Neural progenitor cell (in vitro differentiated cells): ENCODE results near the gene CAPNS1. TPM values are rescaled to one million over a fixed set of nuclear protein-coding genes. Genes with fewer than 3 reads are reported as not detected.

Source experiments
- DNase-seq: peaks from one replicate; pipeline ENCODE4 v3.0.0-alpha.2; 2016; ENCODE audit warnings: low spot score
- H2AFZ ChIP-seq: fragments of 200-600 bp; sonication (generic); replicated peaks from 2 replicates; pipeline ENCODE4 v1.6.1; 2016; ENCODE audit warnings: antibody characterized with exemption
- H3F3A ChIP-seq: fragments of 200-600 bp; sonication (generic); 2 replicates; pipeline ENCODE4 v1.6.1; 2016; ENCODE audit warnings: antibody characterized with exemption, low read depth
- H3K27ac ChIP-seq: fragments of 200-600 bp; sonication (generic); 2 replicates; pipeline ENCODE4 v1.5.1; 2016; ENCODE audit warnings: mild to moderate bottlenecking
- H3K27me3 ChIP-seq: fragments of 200-600 bp; sonication (generic); 2 replicates; pipeline ENCODE4 v1.6.1; 2016; ENCODE audit warnings: mild to moderate bottlenecking, moderate library complexity
- H3K36me3 ChIP-seq: fragments of 200-600 bp; sonication (generic); 2 replicates; pipeline ENCODE4 v1.5.1; 2016
- H3K4me1 ChIP-seq: fragments of 200-600 bp; sonication (generic); 2 replicates; pipeline ENCODE4 v1.6.1; 2016; ENCODE audit warnings: mixed run types
- H3K4me2 ChIP-seq: fragments of 200-600 bp; sonication (generic); 2 replicates; pipeline ENCODE4 v1.6.1; 2016
- H3K4me3 ChIP-seq: fragments of 200-600 bp; sonication (generic); 2 replicates; pipeline ENCODE4 v1.5.1; 2016
- H3K79me2 ChIP-seq: fragments of 200-600 bp; sonication (generic); 2 replicates; pipeline ENCODE4 v1.6.1; 2016; ENCODE audit warnings: low read depth
- H3K9ac ChIP-seq: fragments of 200-600 bp; sonication (generic); 2 replicates; pipeline ENCODE4 v1.6.1; 2016
- H3K9me3 ChIP-seq: fragments of 200-600 bp; sonication (generic); 2 replicates; pipeline ENCODE4 v1.5.1; 2016; ENCODE audit warnings: low read depth
- H4K20me1 ChIP-seq: fragments of 200-600 bp; sonication (generic); 2 replicates; pipeline ENCODE4 v1.6.1; 2016; ENCODE audit warnings: low read depth
- H3K27ac Mint-ChIP-seq: 3 replicates; pipeline ENCODE4 v1.8.0; 2021; ENCODE audit warnings: mixed read lengths
- H3K27me3 Mint-ChIP-seq: 2 replicates; pipeline ENCODE4 v1.8.0; 2022; ENCODE audit warnings: low read depth, mild to moderate bottlenecking, inconsistent platforms, moderate library complexity, mixed read lengths; ENCODE audit not compliant: insufficient read depth
- H3K36me3 Mint-ChIP-seq: 3 replicates; pipeline ENCODE4 v1.8.0; 2021; ENCODE audit warnings: mixed read lengths
- H3K4me1 Mint-ChIP-seq: 3 replicates; pipeline ENCODE4 v1.8.0; 2021; ENCODE audit warnings: mixed read lengths
- H3K4me3 Mint-ChIP-seq: 3 replicates; pipeline ENCODE4 v1.8.0; 2021; ENCODE audit warnings: mild to moderate bottlenecking, moderate library complexity, mixed read lengths
- H3K9me3 Mint-ChIP-seq: 3 replicates; pipeline ENCODE4 v1.8.0; 2020; ENCODE audit warnings: mixed read lengths
- CTCF ChIP-seq: fragments of 200-600 bp; sonication (generic); IDR thresholded peaks from 2 replicates; pipeline ENCODE4 v1.5.1; 2017; ENCODE audit warnings: antibody characterized with exemption, mild to moderate bottlenecking
- EZH2 ChIP-seq: fragments of 200-600 bp; sonication (generic); IDR thresholded peaks from 2 replicates; pipeline ENCODE4 v1.6.1; 2017; ENCODE audit warnings: antibody characterized with exemption, mild to moderate bottlenecking, moderate library complexity
- EZH2phosphoT487 ChIP-seq: fragments of 200-600 bp; sonication (generic); IDR thresholded peaks from 2 replicates; pipeline ENCODE4 v1.6.1; 2017; ENCODE audit warnings: antibody characterized with exemption
- total RNA-seq: library from RNA; depleted of rRNA; stranded (reverse); fragments of >200 nt; gene quantifications from 2 replicates; pipeline ENCODE4 v1.2.3, GENCODE V29; 2015; ENCODE audit warnings: low replicate concordance

The CAPNS1 gene
- total RNA-seq, 1 donor from 2014 or later: 258 TPM

- Histone ChIP-seq H2AFZ (no peak overlapping the region), H3K4me2 (no peak overlapping the region), H3K27me3 (no peaks in the 10 kb centered on the region), H3K27ac (no peak overlapping the region), H4K20me1 (no peaks in the 10 kb centered on the region), H3K9ac (no peak overlapping the region), H3K4me3 (no peak overlapping the region), H3F3A (no peaks in the 10 kb centered on the region), H3K4me1 (no peaks in the 10 kb centered on the region), H3K9me3 (no peaks in the 10 kb centered on the region), H3K36me3 (no peaks in the 10 kb centered on the region), H3K79me2 (no peaks in the 10 kb centered on the region)
- Mint-ChIP-seq H3K36me3 (peaks cover 14% of the 10 kb centered on the region), H3K4me1 (no peaks in the 10 kb centered on the region), H3K4me3 (no peak overlapping the region), H3K27ac (no peak overlapping the region), H3K27me3 (no peaks in the 10 kb centered on the region), H3K9me3 (no peaks in the 10 kb centered on the region)
- TF ChIP-seq EZH2phosphoT487 (no peak), CTCF (no peak), EZH2 (no peak)
- DNase-seq: no peak
These were observed 58.3 kb downstream of the CAPNS1 start for GRCh38 chr19:36198119-36198518.

Other genes with a start within 250 kb of the CAPNS1 start
- 1.3 and 4.7 TPM in 2 replicates for gene NFKBID, start 239.5 kb upstream of the CAPNS1 start, total RNA-seq
- not detected in 2 replicates for gene HCST, start 237.5 kb upstream of the CAPNS1 start, total RNA-seq
- gene TYROBP, start 231.8 kb upstream of the CAPNS1 start, total RNA-seq: not detected in 2 replicates
- gene LRFN3, start 203.7 kb upstream of the CAPNS1 start, total RNA-seq: 2.3 and 9.5 TPM in 2 replicates
- gene SDHAF1, start 144.9 kb upstream of the CAPNS1 start, total RNA-seq: 4.6 and 18.6 TPM in 2 replicates
- 2.3 and 10.9 TPM in 2 replicates for gene SYNE4, start 131.3 kb upstream of the CAPNS1 start, total RNA-seq
- 16.3 and 22.5 TPM in 2 replicates for gene ALKBH6, start 125.9 kb upstream of the CAPNS1 start, total RNA-seq
- gene CLIP3, start 107.2 kb upstream of the CAPNS1 start, total RNA-seq: 8.2 and 17.7 TPM in 2 replicates
- 6.7 and 9.5 TPM in 2 replicates for gene THAP8, start 85.8 kb upstream of the CAPNS1 start, total RNA-seq
- 12.0 and 22.4 TPM in 2 replicates for gene WDR62, start 85.2 kb upstream of the CAPNS1 start, total RNA-seq
- gene OVOL3, start 28.9 kb upstream of the CAPNS1 start, total RNA-seq: not detected in 2 replicates
- 44.0 and 67.1 TPM in 2 replicates for gene POLR2I, start 25.2 kb upstream of the CAPNS1 start, total RNA-seq
- 166 and 250 TPM in 2 replicates for gene TBCB, start 24.6 kb upstream of the CAPNS1 start, total RNA-seq
- not detected in 2 replicates for gene COX7A1, start 12.4 kb downstream of the CAPNS1 start, total RNA-seq
- 3.1 and 6.2 TPM in 2 replicates for gene ZNF565, start 74.6 kb downstream of the CAPNS1 start, total RNA-seq
- 167 and 282 TPM in 2 replicates for gene ZNF146, start 75.0 kb downstream of the CAPNS1 start, total RNA-seq
- 19.0 and 25.1 TPM in 2 replicates for gene ZFP14, start 239.1 kb downstream of the CAPNS1 start, total RNA-seq